GM12801 (cell line): Measurements from ENCODE around the gene ZBTB33.

Experiments used
- CTCF ChIP-seq: IDR thresholded peaks from one replicate; pipeline ENCODE4 v1.5.1; 2011; ENCODE audit warnings: control low read depth; ENCODE audit not compliant: insufficient read length; ENCODE audit errors: extremely low read depth

ZBTB33 gene

DNA sequence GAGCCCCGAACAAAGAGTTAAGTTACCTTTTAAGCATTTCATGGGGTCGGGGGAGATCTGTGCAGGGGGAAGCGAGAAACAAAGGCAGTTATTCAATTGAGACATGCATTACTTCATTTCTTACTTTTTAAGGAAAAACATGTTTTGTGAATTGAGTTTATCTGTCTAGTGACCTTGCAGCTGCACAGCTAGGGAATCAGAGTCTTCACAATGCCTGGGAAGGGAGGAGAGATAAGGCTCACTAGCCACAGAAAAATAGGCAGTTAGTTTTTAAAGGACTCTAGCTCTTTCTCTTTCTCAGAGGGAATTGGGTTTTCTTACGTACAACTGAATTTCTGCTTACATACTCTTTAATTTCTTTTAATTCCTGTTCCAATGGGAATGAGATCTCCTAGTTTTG lies 26.2 kb upstream of the ZBTB33 start:
- TF ChIP-seq CTCF = no peak

DNA sequence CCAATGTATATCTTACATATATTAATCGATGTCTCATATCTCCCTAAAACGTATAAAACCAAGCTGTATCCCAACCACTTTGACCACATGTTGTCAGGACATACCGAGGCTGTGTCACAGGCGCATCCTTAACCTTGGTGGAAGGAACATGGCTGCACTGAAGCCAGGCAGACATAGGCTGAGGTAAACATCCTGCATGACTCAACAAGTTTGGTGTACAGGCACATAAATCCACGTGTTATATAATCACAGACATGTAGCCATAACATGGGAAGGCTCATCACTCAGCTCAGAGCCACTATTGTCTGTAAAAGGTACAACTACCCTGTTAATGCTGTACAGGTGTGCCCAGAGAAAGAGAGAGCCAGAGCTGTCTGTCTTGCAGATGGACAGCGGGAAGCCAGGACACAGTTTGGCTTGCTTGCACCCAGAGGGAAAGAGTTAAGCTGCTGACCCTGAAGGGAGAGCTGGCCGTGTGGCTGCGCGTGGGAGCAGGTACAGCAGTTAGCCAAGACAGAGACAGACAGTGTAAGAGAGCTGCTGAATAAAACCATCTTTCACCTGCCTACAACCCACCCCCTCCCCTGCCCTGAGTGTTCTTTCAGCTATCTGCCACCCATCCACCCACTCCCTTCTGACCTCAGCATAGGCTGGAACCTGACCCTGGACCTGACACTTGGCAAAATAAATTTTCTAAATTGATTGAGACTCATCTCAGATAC lies 22.3 kb upstream of the ZBTB33 start:
- TF ChIP-seq CTCF = no peak

GRCh38 chrX:120235284-120235683 lies 15.3 kb upstream of the ZBTB33 start:
- TF ChIP-seq CTCF = no peak

- no peak for TF ChIP-seq CTCF
Measured at GRCh38 chrX:120236687-120237479, 13.7 kb upstream of the ZBTB33 start.

GRCh38 chrX:120238933-120239332 lies 11.7 kb upstream of the ZBTB33 start:
- no peak for TF ChIP-seq CTCF

GRCh38 chrX:120242813-120243212 lies 7.8 kb upstream of the ZBTB33 start:
- TF ChIP-seq CTCF = no peak

GRCh38 chrX:120244395-120244734 lies 6.2 kb upstream of the ZBTB33 start:
- no peak for TF ChIP-seq CTCF
